Activated CD8-positive, alpha-beta memory T cell treated with anti-CD3 and anti-CD28 coated beads, Interleukin-2, amount 50 U/mL, for 1 hour (primary cell): ENCODE measurements around the gene ZDHHC11B.
"Not testable (repeated sequence)": the region's sequence is repeated elsewhere in the genome, so short reads cannot be mapped to it uniquely, and the experiment has no call there.

Experiments
- DNase-seq: peaks from one replicate; pipeline ENCODE4 v3.0.0-alpha.2; 2020; ENCODE audit errors: extremely low read depth

ZDHHC11B gene

DNA sequence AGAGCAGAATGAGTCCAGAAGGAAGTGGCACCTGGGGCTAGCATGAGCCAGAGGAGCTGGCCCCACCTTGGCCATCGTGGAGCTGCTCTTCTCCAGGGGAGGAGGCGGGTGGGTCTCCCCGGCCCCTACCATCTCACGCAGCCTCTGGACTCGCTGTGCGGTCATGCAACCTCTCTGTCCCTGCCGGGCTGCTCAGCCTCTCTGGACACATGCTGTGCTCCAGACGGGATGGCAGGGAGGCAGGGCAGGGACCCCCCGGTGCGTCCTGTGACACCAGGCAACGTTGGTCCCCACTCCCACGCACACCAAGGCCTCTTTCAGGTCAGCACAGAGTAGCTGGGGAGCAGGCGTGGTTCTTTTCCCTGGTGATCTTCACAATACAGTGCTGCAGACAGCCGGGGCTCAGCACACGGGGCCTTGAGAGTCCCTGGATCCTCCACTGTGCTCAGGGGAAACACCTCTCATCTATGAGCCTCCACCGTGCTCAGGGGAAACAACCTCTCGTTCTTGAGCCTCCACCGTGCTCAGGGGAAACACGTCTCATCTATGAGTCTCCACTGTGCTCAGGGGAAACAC, 30.9 kb downstream of the ZDHHC11B start:
- DNase-seq, result not testable (repeated sequence)

DNA sequence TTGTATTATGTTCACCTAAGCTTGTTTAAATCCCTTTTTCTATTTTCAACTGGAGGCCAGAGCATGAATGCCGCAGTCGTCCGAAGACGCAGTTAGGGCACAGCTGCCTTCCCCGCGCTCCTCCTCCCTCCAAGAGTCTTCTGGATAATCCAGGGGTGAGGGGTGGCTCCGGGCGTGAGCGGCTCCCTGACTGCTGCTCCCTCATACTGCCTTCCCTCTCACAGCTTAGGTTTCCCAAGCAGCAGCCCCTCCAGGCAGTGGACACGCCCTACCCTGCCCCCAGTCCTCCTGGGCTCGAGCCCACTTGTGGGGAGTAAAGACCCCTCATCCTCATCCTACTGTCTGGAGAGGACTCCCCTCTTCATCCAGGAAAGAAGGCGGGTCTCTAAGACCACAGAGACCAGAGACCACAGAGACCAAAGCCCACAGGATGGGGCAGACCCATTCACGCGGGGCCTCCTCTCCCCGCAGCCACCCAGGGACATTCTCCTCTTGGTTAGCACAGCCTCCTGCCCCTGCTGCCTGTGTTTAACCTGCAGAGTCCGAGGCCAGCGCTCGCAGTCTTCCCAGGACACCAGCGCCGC, 31.9 kb downstream of the ZDHHC11B start:
- DNase-seq, result not testable (repeated sequence)

DNA sequence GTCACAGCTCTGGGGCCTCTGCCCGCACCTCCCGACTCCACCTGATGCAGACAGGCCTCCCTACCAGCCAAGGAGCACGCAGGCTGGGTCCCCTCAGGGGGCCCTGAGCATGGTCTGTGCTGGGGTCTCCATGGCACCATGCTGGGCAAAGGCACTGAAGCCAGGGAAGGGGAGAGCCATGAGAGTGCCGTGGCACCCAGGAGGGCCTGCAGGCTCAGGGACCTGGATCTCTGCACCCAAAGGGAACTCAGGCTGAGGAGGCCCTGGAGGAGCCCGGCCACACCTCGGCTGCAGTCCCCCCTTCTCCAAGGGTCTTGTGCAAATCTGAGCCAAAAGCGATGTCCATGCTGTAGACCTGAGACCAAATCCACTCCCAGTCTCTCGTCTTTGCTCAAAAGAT, 32.5 kb downstream of the ZDHHC11B start:
- not testable (repeated sequence) for DNase-seq

- no peak for DNase-seq
Measured at GRCh38 chr5:751496-751895, 33.0 kb downstream of the ZDHHC11B start.

- DNase-seq, result not testable (repeated sequence)
Measured at GRCh38 chr5:750226-750625, 34.3 kb downstream of the ZDHHC11B start.

DNA sequence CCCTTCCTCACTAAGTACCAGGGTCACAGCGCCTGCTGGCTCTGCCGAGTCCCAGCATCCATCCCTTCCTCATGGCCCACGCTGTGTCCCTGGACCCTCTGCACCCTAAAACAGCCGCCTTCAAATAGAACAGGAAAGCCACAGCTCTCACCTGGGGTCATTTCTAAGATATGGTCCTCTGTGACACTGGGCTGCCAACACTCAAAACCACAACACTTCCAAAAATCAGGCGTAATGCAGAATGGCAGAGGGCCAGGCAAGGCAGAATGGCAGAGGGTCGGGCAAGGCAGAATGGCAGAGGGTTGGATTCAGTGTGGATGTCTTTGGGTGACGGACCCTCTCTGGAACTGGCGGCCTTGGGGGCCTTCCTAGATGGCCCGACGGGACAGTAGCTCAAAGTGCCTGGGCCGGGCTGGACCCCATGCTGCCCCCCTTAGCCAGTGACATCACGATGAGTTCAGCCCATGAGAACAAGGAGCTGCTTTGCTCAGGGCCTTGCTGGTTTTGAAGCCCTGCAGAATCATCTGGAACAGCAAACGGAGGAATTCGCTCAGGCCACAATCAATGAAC, 35.3 kb downstream of the ZDHHC11B start:
- no peak for DNase-seq

DNA sequence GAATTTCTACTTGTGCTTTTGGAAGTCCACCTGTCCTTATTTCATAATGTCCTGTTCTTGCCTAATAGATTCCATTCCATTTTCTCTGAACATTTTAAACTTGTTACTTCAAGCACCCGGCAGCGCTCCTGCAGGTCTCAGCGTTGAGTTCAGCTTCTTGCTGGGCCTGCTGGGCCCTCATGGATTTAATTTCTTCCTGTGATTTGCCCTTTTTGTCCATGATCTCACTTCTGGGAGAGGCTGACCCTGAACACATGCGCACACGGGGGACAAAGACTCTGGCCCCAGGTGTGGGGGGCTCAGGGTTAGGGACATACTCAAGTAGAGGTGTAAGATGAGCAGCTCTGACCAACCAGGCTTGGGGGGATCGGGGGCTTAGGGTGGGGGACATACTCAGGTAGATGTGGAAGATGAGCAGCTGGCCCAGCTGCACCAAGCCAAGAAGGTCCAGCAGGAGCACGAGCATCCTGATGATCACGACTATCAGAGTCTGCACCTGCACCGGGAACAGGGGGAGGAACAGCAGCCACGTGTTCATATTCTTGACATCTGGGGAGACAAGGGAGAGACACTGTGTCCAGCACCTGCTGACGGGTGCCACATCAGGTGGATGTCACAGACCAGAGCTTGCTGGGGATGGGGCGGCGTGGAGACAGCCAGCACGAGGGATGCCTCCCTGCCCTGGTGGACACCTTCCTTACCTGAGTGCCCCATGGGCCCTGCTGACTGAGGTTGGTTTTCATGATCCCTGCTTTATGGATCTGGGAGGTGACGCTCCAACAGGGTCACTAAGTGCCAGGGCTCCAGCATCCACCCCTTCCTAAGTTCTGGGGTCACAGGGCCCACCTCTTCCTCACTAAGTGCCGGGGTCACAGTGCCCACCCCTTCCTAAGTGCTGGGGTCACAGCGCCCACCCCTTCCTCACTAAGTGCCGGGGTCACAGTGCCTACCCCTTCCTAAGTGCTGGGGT, 36.2 kb downstream of the ZDHHC11B start:
- DNase-seq, result not testable (repeated sequence)

- DNase-seq, result not testable (repeated sequence)
Measured at GRCh38 chr5:747303-747844, 37.2 kb downstream of the ZDHHC11B start.

DNA sequence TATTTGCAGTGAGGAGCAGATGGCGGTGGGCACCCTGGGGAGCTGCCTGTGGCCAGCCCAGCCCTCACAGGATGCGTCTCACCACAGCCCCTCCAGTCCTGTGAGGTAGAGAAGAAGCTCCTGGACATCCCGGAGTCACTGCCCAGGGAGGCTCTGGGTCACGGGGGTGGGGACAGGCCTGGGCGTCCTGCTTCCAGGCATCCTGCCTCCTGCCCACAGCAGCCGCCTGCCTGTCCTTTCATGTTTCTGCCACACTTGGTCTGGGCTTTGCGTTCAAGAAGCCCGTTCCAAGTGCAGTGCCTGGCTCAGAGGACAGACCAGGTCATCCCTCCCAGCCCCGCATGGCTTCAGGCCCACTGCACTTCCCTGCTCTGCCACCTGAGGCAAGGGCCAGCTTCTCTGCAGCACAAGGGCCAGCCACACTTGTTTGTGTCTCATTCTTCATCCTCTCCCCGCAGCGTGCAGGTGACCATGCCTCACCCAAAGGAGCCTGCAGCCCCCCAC, 38.2 kb downstream of the ZDHHC11B start:
- no peak for DNase-seq

GRCh38 chr5:745272-746142, 39.0 kb downstream of the ZDHHC11B start:
- not testable (repeated sequence) for DNase-seq

DNA sequence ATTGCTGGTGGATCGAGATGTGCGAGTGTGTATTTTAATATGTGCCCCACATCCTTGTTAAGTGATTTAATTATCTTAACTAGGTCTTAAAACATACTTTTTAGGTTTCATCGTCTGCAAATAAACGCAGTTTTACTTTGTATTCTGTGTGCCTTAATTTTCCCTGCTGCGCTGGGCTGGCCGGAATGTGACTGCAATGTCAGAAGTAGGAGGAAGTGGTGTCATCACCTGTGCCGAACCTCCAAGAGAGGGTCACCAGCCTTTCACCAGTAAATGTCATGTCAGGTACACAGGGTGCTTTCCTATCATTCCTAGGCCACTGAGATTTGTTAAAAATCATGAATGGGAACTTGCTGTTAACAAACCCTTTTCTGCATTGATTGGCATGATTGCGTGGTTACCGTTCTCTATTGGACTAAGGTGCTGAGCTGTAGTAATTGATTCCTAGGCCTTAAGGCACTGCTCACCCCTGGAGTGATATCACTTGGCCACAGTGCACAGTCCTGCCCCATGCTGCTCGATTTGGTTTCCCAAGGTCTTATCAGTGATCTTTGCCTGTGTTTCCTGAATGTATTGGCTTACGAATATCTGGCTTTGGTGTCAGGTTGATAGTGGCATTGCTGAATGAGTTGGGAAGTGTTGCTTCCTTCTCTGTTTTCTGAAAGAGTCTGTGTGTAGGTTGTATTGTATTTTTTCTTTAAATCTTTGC, 40.7 kb downstream of the ZDHHC11B start:
- not testable (repeated sequence) for DNase-seq

GRCh38 chr5:742276-742675, 42.3 kb downstream of the ZDHHC11B start:
- DNase-seq, result not testable (repeated sequence)

- DNase-seq, result not testable (repeated sequence)
Measured at GRCh38 chr5:734145-734544, 50.4 kb downstream of the ZDHHC11B start.

- not testable (repeated sequence) for DNase-seq
Measured at GRCh38 chr5:732754-733454, 51.6 kb downstream of the ZDHHC11B start.

GRCh38 chr5:729225-729624, 55.3 kb downstream of the ZDHHC11B start:
- DNase-seq, result not testable (repeated sequence)

DNA sequence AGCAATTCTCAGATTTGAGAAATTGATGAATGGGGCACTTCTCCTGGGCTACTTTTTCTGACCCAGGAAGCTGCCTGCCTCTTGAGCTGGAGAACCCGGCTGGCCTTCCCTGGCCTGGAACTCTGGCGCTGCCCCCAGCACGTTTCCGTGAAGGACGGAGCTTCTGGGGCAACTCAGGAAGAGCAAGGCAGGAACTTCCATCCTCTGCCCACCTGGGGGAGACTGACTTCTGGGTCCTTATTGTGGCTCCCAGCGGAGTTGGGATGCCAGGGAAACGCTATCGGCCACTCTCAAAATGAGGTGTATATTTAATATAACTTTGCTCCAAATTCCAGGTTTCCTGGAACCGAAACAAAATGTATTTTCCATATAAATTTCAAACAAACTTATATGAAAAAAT, 57.4 kb downstream of the ZDHHC11B start:
- not testable (repeated sequence) for DNase-seq

DNA sequence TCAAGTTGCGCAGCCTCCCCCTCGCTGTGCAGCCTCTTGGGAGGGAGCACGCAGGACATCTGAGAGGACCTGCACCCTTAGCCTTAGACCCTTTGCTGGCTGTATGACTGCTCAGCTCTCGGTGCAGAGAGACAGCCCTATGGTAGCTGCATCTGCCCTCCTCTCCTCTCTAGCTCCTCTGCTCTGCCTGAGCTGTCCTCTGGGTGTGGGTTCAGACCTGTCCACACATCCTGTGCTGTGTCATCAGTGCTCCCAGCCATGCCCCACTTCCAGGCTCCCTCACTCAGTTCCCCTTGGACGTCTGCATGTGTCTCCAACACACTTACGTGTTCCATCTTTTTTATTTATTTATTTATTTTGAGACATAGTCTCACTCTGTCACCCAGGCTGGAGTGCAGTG, 60.7 kb downstream of the ZDHHC11B start:
- DNase-seq, result not testable (repeated sequence)

- DNase-seq, result not testable (repeated sequence)
Measured at GRCh38 chr5:723309-723708, 61.2 kb downstream of the ZDHHC11B start.

DNA sequence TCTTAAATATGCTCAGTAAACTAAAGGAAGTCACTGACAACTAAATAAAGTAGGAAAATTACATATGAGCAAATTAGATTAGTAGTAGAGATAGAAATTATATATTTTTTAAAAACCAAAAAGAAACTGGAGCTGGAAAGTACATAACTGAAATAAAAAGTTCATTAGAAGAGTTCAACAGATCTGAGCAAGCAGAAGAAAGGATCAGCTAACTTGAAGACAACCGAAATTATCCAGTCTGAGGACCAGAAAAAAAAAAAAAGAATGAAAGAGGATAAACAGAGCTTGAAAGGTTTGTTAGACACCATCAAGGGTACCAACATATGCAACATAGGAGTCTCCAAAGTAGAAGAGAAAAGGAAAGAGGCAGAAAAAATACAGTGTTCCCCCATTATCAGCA, 65.2 kb downstream of the ZDHHC11B start:
- DNase-seq, result not testable (repeated sequence)
